Neural cell (in vitro differentiated cells): ENCODE results near the gene TMEM140. TPM values are rescaled to one million over a fixed set of nuclear protein-coding genes. Genes with fewer than 3 reads are reported as not detected.

Source experiments
- H2AFZ ChIP-seq: fragments of 200-600, 300-800 bp; sonication (generic), shearing (Covaris generic); 2 replicates; pipeline ENCODE4 v1.6.0; 2014; ENCODE audit warnings: low read depth, mild to moderate bottlenecking, antibody characterized with exemption, low read length, moderate library complexity
- H3F3A ChIP-seq: fragments of 200-600 bp; shearing (Covaris generic); 2 replicates; pipeline ENCODE4 v1.6.1; 2016; ENCODE audit warnings: mild to moderate bottlenecking, moderate library complexity, mixed read lengths, antibody characterized with exemption, low read length; ENCODE audit not compliant: insufficient read depth, poor library complexity, severe bottlenecking
- H3K27ac ChIP-seq: fragments of 200-600, 300-800 bp; sonication (generic), shearing (Covaris generic); 2 replicates; pipeline ENCODE4 v1.5.1; 2014; ENCODE audit warnings: mild to moderate bottlenecking, low read length, moderate library complexity
- H3K27me3 ChIP-seq: fragments of 300-800, 200-600 bp; sonication (generic), shearing (Covaris generic); 2 replicates; pipeline ENCODE4 v1.6.0; 2014; ENCODE audit warnings: mild to moderate bottlenecking, low read depth, low read length, moderate library complexity; ENCODE audit not compliant: insufficient read depth
- H3K36me3 ChIP-seq: fragments of 300-800, 200-600 bp; sonication (generic), shearing (Covaris generic); 2 replicates; pipeline ENCODE4 v1.5.1; 2014; ENCODE audit warnings: mild to moderate bottlenecking, antibody characterized with exemption, low read length, moderate library complexity; ENCODE audit not compliant: insufficient read depth
- H3K4me2 ChIP-seq: fragments of 300-800, 200-600 bp; sonication (generic), shearing (Covaris generic); 2 replicates; pipeline ENCODE4 v1.6.0; 2014; ENCODE audit warnings: mild to moderate bottlenecking, low read length
- H3K4me3 ChIP-seq: fragments of 300-800, 200-600 bp; sonication (generic), shearing (Covaris generic); 2 replicates; pipeline ENCODE4 v1.5.1; 2014; ENCODE audit warnings: mild to moderate bottlenecking, low read length, moderate library complexity
- H3K79me2 ChIP-seq: fragments of 200-600 bp; shearing (Covaris generic); replicated peaks from 2 replicates; pipeline ENCODE4 v1.6.0; 2014; ENCODE audit warnings: mild to moderate bottlenecking, low read length, moderate library complexity; ENCODE audit not compliant: insufficient read depth
- H3K9ac ChIP-seq: fragments of 300-800, 200-600 bp; sonication (generic), shearing (Covaris generic); 2 replicates; pipeline ENCODE4 v1.6.1; 2016; ENCODE audit warnings: mild to moderate bottlenecking, low read length, mixed read lengths
- H3K9me2 ChIP-seq: fragments of 200-600 bp; shearing (Covaris generic); 2 replicates; pipeline ENCODE4 v1.6.1; 2016; ENCODE audit warnings: mild to moderate bottlenecking, low read length, mixed read lengths; ENCODE audit not compliant: insufficient read depth
- H3K9me3 ChIP-seq: fragments of 200-600, 300-800 bp; sonication (generic), shearing (Covaris generic); 2 replicates; pipeline ENCODE4 v1.6.1; 2016; ENCODE audit warnings: mild to moderate bottlenecking, mixed run types, low read length, moderate library complexity, mixed read lengths
- H4K20me1 ChIP-seq: fragments of 200-600 bp; shearing (Covaris generic); 2 replicates; pipeline ENCODE4 v1.6.1; 2016; ENCODE audit warnings: mild to moderate bottlenecking, mixed run types; ENCODE audit not compliant: insufficient read depth
- EP300 ChIP-seq: fragments of 450-650 bp; conservative IDR thresholded peaks from 2 replicates; pipeline ENCODE4 v1.6.1; 2014; ENCODE audit warnings: antibody characterized with exemption, mild to moderate bottlenecking, moderate library complexity; ENCODE audit not compliant: poor library complexity, severe bottlenecking
- EZH2 ChIP-seq: fragments of 200-600, 300-800 bp; shearing (Covaris generic), sonication (generic); IDR thresholded peaks from 2 replicates; pipeline ENCODE4 v1.6.1; 2014; ENCODE audit warnings: antibody characterized with exemption, low read length, borderline replicate concordance, mild to moderate bottlenecking; ENCODE audit not compliant: insufficient read depth, poor library complexity, severe bottlenecking
- MXI1 ChIP-seq: fragments of 450-650 bp; conservative IDR thresholded peaks from 2 replicates; pipeline ENCODE4 v1.6.1; 2014; ENCODE audit warnings: antibody characterized with exemption, mild to moderate bottlenecking; ENCODE audit not compliant: poor library complexity, severe bottlenecking
- POLR2AphosphoS5 ChIP-seq: IDR thresholded peaks from 2 replicates; pipeline ENCODE4 v1.6.1; 2012
- RAD21 ChIP-seq: fragments of 450-650 bp; conservative IDR thresholded peaks from 2 replicates; pipeline ENCODE4 v1.6.1; 2014; ENCODE audit warnings: antibody characterized with exemption, mild to moderate bottlenecking, moderate library complexity
- SMC3 ChIP-seq: fragments of 450-650 bp; conservative IDR thresholded peaks from 2 replicates; pipeline ENCODE4 v1.6.1; 2014; ENCODE audit warnings: antibody characterized with exemption, mild to moderate bottlenecking, moderate library complexity; ENCODE audit not compliant: poor library complexity
- TAF1 ChIP-seq: IDR thresholded peaks from 2 replicates; pipeline ENCODE4 v1.6.1; 2012; ENCODE audit warnings: low read depth
- polyA plus RNA-seq: library from polyadenylated mRNA; depleted of rRNA; stranded (reverse); fragments of >200 nt; gene quantifications from 2 replicates; pipeline ENCODE4 v1.2.3, GENCODE V29; 2014
- TF ChIP-seq, protein P1 (sequence below): fragments of 450-650 bp; IDR thresholded peaks from 2 replicates; pipeline ENCODE4 v1.5.1; 2014; ENCODE audit warnings: antibody characterized with exemption, mild to moderate bottlenecking, moderate library complexity; ENCODE audit not compliant: poor library complexity, severe bottlenecking
- TF ChIP-seq, protein P2 (sequence below): IDR thresholded peaks from 2 replicates; pipeline ENCODE4 v1.6.1; 2012; ENCODE audit warnings: borderline replicate concordance

The TMEM140 gene
- polyA plus RNA-seq, 1 donor from 2014 or later, result 0.15 TPM

DNA sequence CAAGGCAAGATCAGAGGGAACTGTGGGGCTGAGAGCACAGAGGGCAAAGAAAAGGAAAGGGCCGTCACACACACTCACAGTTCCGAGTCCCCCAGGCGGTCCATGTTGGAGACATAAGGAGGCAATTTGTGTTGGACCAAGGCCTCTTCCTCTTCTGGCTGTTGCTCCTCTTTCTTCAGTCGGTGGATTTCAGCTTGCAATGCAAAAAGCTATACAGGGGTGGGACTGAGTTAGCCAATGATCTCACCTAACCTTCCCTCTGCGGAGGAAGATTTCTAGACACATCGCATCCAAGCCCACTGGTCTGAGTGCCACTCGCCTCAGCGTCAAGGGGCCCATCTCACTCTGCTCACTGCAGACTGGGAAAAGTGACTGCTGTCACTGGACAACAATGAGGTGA is 58.0 kb downstream of the TMEM140 start:
- no peaks in the 10 kb centered on the region for H3F3A ChIP-seq
- no peak overlapping the region for H2AFZ ChIP-seq
- H4K20me1 ChIP-seq, result no peaks in the 10 kb centered on the region
- no peak overlapping the region for H3K27ac ChIP-seq
- H3K9me3 ChIP-seq, result no peaks in the 10 kb centered on the region
- no peak overlapping the region for H3K9ac ChIP-seq
- H3K4me2 ChIP-seq, result no peak overlapping the region
- H3K79me2 ChIP-seq, result no peaks in the 10 kb centered on the region
- TF ChIP-seq, protein P1, sequence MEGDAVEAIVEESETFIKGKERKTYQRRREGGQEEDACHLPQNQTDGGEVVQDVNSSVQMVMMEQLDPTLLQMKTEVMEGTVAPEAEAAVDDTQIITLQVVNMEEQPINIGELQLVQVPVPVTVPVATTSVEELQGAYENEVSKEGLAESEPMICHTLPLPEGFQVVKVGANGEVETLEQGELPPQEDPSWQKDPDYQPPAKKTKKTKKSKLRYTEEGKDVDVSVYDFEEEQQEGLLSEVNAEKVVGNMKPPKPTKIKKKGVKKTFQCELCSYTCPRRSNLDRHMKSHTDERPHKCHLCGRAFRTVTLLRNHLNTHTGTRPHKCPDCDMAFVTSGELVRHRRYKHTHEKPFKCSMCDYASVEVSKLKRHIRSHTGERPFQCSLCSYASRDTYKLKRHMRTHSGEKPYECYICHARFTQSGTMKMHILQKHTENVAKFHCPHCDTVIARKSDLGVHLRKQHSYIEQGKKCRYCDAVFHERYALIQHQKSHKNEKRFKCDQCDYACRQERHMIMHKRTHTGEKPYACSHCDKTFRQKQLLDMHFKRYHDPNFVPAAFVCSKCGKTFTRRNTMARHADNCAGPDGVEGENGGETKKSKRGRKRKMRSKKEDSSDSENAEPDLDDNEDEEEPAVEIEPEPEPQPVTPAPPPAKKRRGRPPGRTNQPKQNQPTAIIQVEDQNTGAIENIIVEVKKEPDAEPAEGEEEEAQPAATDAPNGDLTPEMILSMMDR, result no peak
- TF ChIP-seq POLR2AphosphoS5 (no peak), EP300 (no peak), MXI1 (no peak), RAD21 (no peak), EZH2 (no peak), TAF1 (no peak), SMC3 (no peak)
- TF ChIP-seq, protein P2, sequence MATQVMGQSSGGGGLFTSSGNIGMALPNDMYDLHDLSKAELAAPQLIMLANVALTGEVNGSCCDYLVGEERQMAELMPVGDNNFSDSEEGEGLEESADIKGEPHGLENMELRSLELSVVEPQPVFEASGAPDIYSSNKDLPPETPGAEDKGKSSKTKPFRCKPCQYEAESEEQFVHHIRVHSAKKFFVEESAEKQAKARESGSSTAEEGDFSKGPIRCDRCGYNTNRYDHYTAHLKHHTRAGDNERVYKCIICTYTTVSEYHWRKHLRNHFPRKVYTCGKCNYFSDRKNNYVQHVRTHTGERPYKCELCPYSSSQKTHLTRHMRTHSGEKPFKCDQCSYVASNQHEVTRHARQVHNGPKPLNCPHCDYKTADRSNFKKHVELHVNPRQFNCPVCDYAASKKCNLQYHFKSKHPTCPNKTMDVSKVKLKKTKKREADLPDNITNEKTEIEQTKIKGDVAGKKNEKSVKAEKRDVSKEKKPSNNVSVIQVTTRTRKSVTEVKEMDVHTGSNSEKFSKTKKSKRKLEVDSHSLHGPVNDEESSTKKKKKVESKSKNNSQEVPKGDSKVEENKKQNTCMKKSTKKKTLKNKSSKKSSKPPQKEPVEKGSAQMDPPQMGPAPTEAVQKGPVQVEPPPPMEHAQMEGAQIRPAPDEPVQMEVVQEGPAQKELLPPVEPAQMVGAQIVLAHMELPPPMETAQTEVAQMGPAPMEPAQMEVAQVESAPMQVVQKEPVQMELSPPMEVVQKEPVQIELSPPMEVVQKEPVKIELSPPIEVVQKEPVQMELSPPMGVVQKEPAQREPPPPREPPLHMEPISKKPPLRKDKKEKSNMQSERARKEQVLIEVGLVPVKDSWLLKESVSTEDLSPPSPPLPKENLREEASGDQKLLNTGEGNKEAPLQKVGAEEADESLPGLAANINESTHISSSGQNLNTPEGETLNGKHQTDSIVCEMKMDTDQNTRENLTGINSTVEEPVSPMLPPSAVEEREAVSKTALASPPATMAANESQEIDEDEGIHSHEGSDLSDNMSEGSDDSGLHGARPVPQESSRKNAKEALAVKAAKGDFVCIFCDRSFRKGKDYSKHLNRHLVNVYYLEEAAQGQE, result no peak
- no peaks in the 10 kb centered on the region for H3K9me2 ChIP-seq
- no peaks in the 10 kb centered on the region for H3K27me3 ChIP-seq
- no peak overlapping the region for H3K4me3 ChIP-seq
- no peaks in the 10 kb centered on the region for H3K36me3 ChIP-seq

DNA sequence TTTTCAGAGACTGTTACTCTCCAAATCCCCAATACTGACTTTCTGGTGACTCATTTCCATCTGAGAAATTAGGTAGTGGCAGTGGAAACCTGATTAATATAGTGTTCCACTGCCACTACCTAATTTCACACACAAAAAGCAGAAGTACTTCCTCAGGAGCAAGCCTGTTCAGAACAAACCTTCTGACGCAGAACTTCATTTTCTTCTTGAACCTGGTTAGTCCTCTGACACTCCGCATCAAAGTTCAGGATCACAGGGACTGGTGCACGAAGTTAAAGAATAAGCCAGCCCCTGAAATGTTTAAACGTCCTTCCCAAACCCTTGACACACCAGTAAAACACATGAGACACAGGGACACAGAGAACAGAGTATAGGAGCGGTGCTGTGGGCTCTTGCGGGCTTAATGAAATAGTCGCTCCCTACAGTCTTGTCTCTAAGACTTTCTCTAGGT is 59.1 kb downstream of the TMEM140 start:
- no peak overlapping the region for H3K27ac ChIP-seq
- H2AFZ ChIP-seq, result no peak overlapping the region
- H3K9ac ChIP-seq, result no peak overlapping the region
- no peaks in the 10 kb centered on the region for H4K20me1 ChIP-seq
- no peaks in the 10 kb centered on the region for H3F3A ChIP-seq
- no peaks in the 10 kb centered on the region for H3K9me3 ChIP-seq
- no peak overlapping the region for H3K4me3 ChIP-seq
- no peaks in the 10 kb centered on the region for H3K27me3 ChIP-seq
- H3K79me2 ChIP-seq, result no peaks in the 10 kb centered on the region
- no peaks in the 10 kb centered on the region for H3K36me3 ChIP-seq
- no peak for TF ChIP-seq POLR2AphosphoS5
- TF ChIP-seq, protein P1, result no peak
- TF ChIP-seq, protein P2, result no peak
- no peaks in the 10 kb centered on the region for H3K9me2 ChIP-seq
- H3K4me2 ChIP-seq, result no peak overlapping the region
